ENCODE results near the gene CNOT4.

GRCh38 chr7:135509839-135510591 is at the start of gene CNOT4:
- TF ChIP-seq CTCF (IDR thresholded peaks at IDR 0.05) (no peak), ZNF512 (CRISPR knock-in tag; IDR thresholded peaks at IDR 0.05; ENCODE audit: borderline replicate concordance) (no peak)

All from WTC11 (cell line).